OCI-LY3 (cell line): ENCODE data around the gene VAV3.
A peak's percentile ranks its signal among the peaks of the same experiment; 100 is the strongest.

ENCODE experiments used
- H2AFZ ChIP-seq: fragments of 200-600, 300-600 bp; shearing (Covaris generic); 2 replicates; pipeline ENCODE4 v1.6.0; 2014; ENCODE audit warnings: antibody characterized with exemption, low read depth, low read length
- H3K27ac ChIP-seq: fragments of 200-600, 300-600 bp; sonication (generic); 2 replicates; pipeline ENCODE4 v1.5.1; 2014; ENCODE audit warnings: mild to moderate bottlenecking, low read length, moderate library complexity, mixed read lengths
- H3K27me3 ChIP-seq: fragments of 200-600, 300-600 bp; sonication (generic); 2 replicates; pipeline ENCODE4 v1.6.1; 2014; ENCODE audit warnings: low read depth, low read length, mixed read lengths
- H3K36me3 ChIP-seq: fragments of 200-600, 300-600 bp; sonication (generic); replicated peaks from 2 replicates; pipeline ENCODE3; 2014; ENCODE audit warnings: low read depth, low read length, mixed read lengths
- H3K4me1 ChIP-seq: fragments of 300-600, 200-600 bp; sonication (generic); 2 replicates; pipeline ENCODE4 v1.6.1; 2014; ENCODE audit warnings: low read length, mixed read lengths
- H3K4me2 ChIP-seq: fragments of 200-600, 300-600 bp; sonication (generic); 2 replicates; pipeline ENCODE4 v1.6.1; 2014; ENCODE audit warnings: low read length, mixed read lengths
- H3K4me3 ChIP-seq: fragments of 300-600, 200-600 bp; sonication (generic); 2 replicates; pipeline ENCODE4 v1.5.1; 2014; ENCODE audit warnings: antibody characterized with exemption, mild to moderate bottlenecking, low read length, moderate library complexity
- H3K79me2 ChIP-seq: fragments of 300-600, 200-600 bp; shearing (Covaris generic); 2 replicates; pipeline ENCODE4 v1.6.1; 2014; ENCODE audit warnings: mild to moderate bottlenecking, low read length, mixed read lengths
- H3K9ac ChIP-seq: fragments of 300-600, 200-600 bp; shearing (Covaris generic); 2 replicates; pipeline ENCODE4 v1.6.0; 2014; ENCODE audit warnings: mild to moderate bottlenecking, low read length, moderate library complexity
- H3K9me3 ChIP-seq: fragments of 200-600, 300-600 bp; shearing (Covaris generic); 2 replicates; pipeline ENCODE4 v1.6.1; 2014; ENCODE audit warnings: low read length, mixed read lengths; ENCODE audit not compliant: insufficient read depth
- H4K20me1 ChIP-seq: fragments of 200-600, 300-600 bp; sonication (generic); 2 replicates; pipeline ENCODE4 v1.6.1; 2016; ENCODE audit warnings: low read length, mixed read lengths; ENCODE audit not compliant: insufficient read depth
- CTCF ChIP-seq: fragments of 200-600, 300-600 bp; sonication (generic); IDR thresholded peaks from 2 replicates; pipeline ENCODE4 v1.5.1; 2014; ENCODE audit warnings: antibody characterized with exemption, low read length, low read depth
- EZH2phosphoT487 ChIP-seq: fragments of 200-600 bp; shearing (Covaris generic); IDR thresholded peaks from 2 replicates; pipeline ENCODE4 v1.6.1; 2018; ENCODE audit warnings: antibody characterized with exemption, mixed run types, low read depth

Gene VAV3

DNA sequence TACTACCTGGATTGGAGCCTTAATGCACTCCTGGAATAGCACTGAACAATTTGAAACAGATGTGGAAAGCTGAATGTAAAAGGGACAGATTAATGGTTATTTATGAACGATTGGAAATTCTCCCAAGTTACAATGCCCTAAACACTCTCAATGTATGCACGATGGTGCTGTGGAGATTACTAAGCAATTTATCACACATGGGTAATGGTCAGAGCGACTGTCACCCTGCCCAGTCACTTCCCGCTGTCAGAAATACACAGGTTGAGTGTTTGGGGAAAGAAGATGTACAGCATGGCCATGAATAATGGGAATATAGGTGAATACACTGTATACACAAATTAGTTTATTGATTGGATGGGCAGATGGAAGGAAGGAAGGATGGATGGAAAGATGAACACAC lies 342.4 kb downstream of the VAV3 start:
- Histone ChIP-seq H3K4me2 (no peak overlapping the region), H3K9ac (no peak overlapping the region), H3K4me3 (no peak overlapping the region), H3K9me3 (peaks cover 3% of the 10 kb centered on the region; the same call in 1 of the 2 replicates), H2AFZ (no peak overlapping the region), H3K36me3 (no peaks in the 10 kb centered on the region), H3K27ac (no peak overlapping the region), H3K4me1 (peaks cover 45% of the 10 kb centered on the region), H4K20me1 (no peaks in the 10 kb centered on the region), H3K27me3 (no peaks in the 10 kb centered on the region), H3K79me2 (no peaks in the 10 kb centered on the region)
- no peak for TF ChIP-seq EZH2phosphoT487
- no peak for TF ChIP-seq CTCF

DNA sequence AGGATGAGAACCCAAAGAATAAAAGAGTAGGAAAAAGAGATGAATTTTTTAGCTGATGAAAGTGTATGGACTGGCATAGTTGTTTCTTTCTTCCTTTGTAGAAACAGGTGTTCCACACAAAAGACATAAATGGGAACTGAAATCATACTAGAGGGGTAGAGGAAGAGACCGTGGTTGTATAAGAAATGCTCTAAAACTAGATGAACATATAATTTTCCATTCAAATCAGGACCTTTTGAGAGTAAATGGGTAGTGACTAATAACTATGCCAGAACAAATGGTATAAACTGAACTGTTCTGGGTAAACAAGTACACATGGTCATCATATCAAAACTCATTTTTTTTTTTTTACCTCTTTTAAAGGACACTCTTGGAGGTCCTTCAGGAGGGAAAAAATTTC lies 344.2 kb downstream of the VAV3 start:
- TF ChIP-seq CTCF (no peak), EZH2phosphoT487 (no peak)
- H4K20me1 ChIP-seq: no peaks in the 10 kb centered on the region
- no peak overlapping the region for H2AFZ ChIP-seq
- peaks cover 30% of the 10 kb centered on the region for H3K4me1 ChIP-seq
- no peak overlapping the region for H3K27ac ChIP-seq
- no peaks in the 10 kb centered on the region for H3K27me3 ChIP-seq
- no peak overlapping the region for H3K4me2 ChIP-seq
- H3K79me2 ChIP-seq: no peaks in the 10 kb centered on the region
- peaks cover 3% of the 10 kb centered on the region; the same call in 1 of the 2 replicates for H3K9me3 ChIP-seq
- H3K4me3 ChIP-seq: no peak overlapping the region
- H3K36me3 ChIP-seq: no peaks in the 10 kb centered on the region
- H3K9ac ChIP-seq: no peak overlapping the region

DNA sequence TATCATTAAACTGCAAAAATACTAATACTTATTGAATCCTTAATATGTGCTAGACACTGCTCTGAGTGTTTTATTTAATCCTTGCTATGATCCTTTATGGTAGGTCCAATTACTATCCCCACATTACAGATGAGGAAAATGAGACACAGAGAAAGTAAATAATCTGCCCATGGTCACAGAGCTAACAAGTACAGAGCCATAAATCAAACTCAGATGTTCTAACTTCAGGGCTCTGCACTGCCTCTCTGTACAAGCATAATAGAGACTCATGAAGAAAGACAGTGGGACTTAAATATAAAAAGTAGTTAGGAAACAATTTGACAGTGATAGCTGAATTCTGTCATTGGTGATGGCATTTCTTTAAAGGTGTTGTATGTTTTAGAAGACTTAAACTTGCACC lies 346.4 kb downstream of the VAV3 start:
- no peak overlapping the region for H3K27ac ChIP-seq
- no peak overlapping the region for H3K4me2 ChIP-seq
- no peak overlapping the region for H3K4me3 ChIP-seq
- H3K4me1 ChIP-seq: peaks cover 25% of the 10 kb centered on the region
- H2AFZ ChIP-seq: no peak overlapping the region
- TF ChIP-seq CTCF (no peak), EZH2phosphoT487 (no peak)
- H3K27me3 ChIP-seq: no peaks in the 10 kb centered on the region
- H3K9ac ChIP-seq: no peak overlapping the region
- peaks cover 3% of the 10 kb centered on the region; the same call in 1 of the 2 replicates for H3K9me3 ChIP-seq
- H4K20me1 ChIP-seq: no peaks in the 10 kb centered on the region
- H3K36me3 ChIP-seq: no peaks in the 10 kb centered on the region
- no peaks in the 10 kb centered on the region for H3K79me2 ChIP-seq

GRCh38 chr1:107617921-107618320 lies 347.1 kb downstream of the VAV3 start:
- Histone ChIP-seq H3K9ac (no peak overlapping the region), H3K27me3 (no peaks in the 10 kb centered on the region), H3K79me2 (no peaks in the 10 kb centered on the region), H4K20me1 (no peaks in the 10 kb centered on the region), H3K36me3 (no peaks in the 10 kb centered on the region), H3K27ac (no peak overlapping the region), H3K4me2 (peak overlapping the region; percentile 49), H2AFZ (no peak overlapping the region), H3K9me3 (peaks cover 3% of the 10 kb centered on the region; the same call in 1 of the 2 replicates), H3K4me3 (peak overlapping the region; percentile 17), H3K4me1 (peaks cover 20% of the 10 kb centered on the region)
- no peak for TF ChIP-seq EZH2phosphoT487
- TF ChIP-seq CTCF: no peak
